NT2/D1 (cell line): Measurements from ENCODE around the gene KLF4.

Experiments used
- SUZ12 ChIP-seq: IDR thresholded peaks from 2 replicates; pipeline ENCODE4 v1.6.1; 2011; ENCODE audit not compliant: insufficient read length, insufficient read depth; ENCODE audit errors: extremely low read depth
- YY1 ChIP-seq: IDR thresholded peaks from 2 replicates; pipeline ENCODE4 v1.6.1; 2011; ENCODE audit not compliant: insufficient read length, insufficient read depth

GRCh38 chr9:107484117-107484723, 5.3 kb downstream of the KLF4 start:
- TF ChIP-seq SUZ12 (no peak), YY1 (no peak)
